Measurements from ENCODE around the gene LHFPL6.

LHFPL6 gene

DNA sequence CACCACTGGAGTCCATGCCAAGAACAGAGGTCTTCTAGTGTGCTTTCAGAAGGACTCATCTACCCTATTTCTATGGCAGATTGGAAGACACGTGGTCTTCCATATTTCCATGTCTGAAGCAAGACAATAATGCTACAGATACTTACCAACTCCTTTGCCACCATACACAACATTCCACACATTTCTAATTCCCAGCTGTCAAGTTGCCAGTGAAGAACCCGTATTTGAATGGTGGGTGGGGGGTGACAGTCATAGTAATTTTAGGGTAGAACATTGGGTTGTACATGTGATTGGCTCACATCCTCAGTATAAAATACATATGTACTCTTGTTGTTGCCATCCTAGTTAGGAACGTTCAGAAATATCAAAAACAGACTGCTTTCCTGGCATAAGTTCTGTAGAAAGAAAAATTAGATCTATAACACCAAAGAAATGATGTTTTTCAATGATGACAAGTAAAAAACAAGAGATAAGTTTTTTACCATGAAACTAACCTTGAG is 69.3 kb downstream of the LHFPL6 start:
- no CpG with 5 or more reads among the region's 3 CpGs for WGBS, 2 donors (ENCODE audit: extremely low coverage in 2 of 2, insufficient read length in 2 of 2, insufficient replicate concordance in 1 of 2)
- no peak overlapping the region for H2AFZ ChIP-seq (ENCODE audit: low read length)
- H3K27ac ChIP-seq (replicated peaks; ENCODE audit: low read length): no peak overlapping the region
- H4K8ac ChIP-seq (ENCODE audit: low read depth, low read length): no peak overlapping the region
- H4K91ac ChIP-seq (ENCODE audit: low read depth, low read length, poor library complexity): no peak overlapping the region
- H3K23ac ChIP-seq (ENCODE audit: low read depth, low read length, poor library complexity): no peak overlapping the region
- H3K4me2 ChIP-seq (ENCODE audit: insufficient read depth, low read length, poor library complexity, severe bottlenecking): no peak overlapping the region
- no peak for DNase-seq (ENCODE audit: low spot score)
- H3K4ac ChIP-seq (ENCODE audit: low read length): no peak overlapping the region
- peaks cover 6 to 7% of the 10 kb centered on the region in 2 donors for H3K4me1 ChIP-seq (ENCODE audit: control insufficient read depth in 2 of 2, insufficient read depth in 1 of 2, low read depth in 1 of 2, low read length in 2 of 2)
- no peaks in the 10 kb centered on the region for H3K79me1 ChIP-seq (ENCODE audit: low read depth, low read length)
- H3K18ac ChIP-seq (ENCODE audit: low read length): no peak overlapping the region
- H3K9me3 ChIP-seq (replicated peaks in 1 of 2; ENCODE audit: control insufficient read depth in 2 of 2, insufficient read depth in 1 of 2, low read depth in 1 of 2, low read length in 2 of 2): peaks cover 0 to 6% of the 10 kb centered on the region in 2 donors
- H3K36me3 ChIP-seq (replicated peaks in 1 of 2; ENCODE audit: control insufficient read depth in 2 of 2, insufficient read depth in 2 of 2, low read length in 2 of 2): peaks cover 0 to 23% of the 10 kb centered on the region in 2 donors
- no peak overlapping the region for H2BK120ac ChIP-seq (ENCODE audit: low read depth, low read length)
- H2BK12ac ChIP-seq (ENCODE audit: low read length): no peak overlapping the region
- H3K27me3 ChIP-seq (ENCODE audit: control insufficient read depth in 3 of 3, insufficient read depth in 3 of 3, low read depth in 1 of 3, low read length in 3 of 3): no peaks in the 10 kb centered on the region
- H3K9ac ChIP-seq (ENCODE audit: low read depth, low read length, poor library complexity): no peak overlapping the region
- H2BK15ac ChIP-seq (ENCODE audit: low read length): no peak overlapping the region
- H2BK5ac ChIP-seq (ENCODE audit: low read length): no peak overlapping the region
- no peak overlapping the region for H3K4me3 ChIP-seq (ENCODE audit: low read length in 2 of 2)
- H3K14ac ChIP-seq (ENCODE audit: low read length): no peak overlapping the region
- no peak overlapping the region for H2AK5ac ChIP-seq (ENCODE audit: low read depth, low read length)

DNA sequence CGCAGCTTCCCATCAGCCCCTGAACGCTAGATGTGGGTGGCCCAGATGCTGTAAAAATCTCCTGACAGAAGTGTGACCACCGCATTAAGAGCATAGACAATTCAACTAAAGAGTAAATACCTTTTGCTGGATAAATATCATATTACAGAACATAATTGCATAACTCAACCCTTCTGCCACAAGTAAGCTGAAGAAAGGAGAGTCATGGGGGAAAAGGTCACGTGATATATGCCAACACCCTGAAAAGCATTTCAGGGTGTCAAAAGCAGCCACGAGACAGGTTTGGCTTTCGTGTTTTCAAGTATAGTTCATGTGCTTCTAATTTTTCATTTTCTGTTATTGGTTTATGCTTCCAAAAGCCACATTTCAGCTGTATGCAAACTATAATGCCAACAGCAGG is 71.3 kb downstream of the LHFPL6 start:
- no peak overlapping the region for H2BK15ac ChIP-seq (ENCODE audit: low read length)
- no peak overlapping the region for H2BK5ac ChIP-seq (ENCODE audit: low read length)
- H3K4me3 ChIP-seq (ENCODE audit: low read length in 2 of 2): no peak overlapping the region
- no peak overlapping the region for H2AK5ac ChIP-seq (ENCODE audit: low read depth, low read length)
- no peak overlapping the region for H3K9ac ChIP-seq (ENCODE audit: low read depth, low read length, poor library complexity)
- no CpG with 5 or more reads among the region's 6 CpGs for WGBS, 2 donors (ENCODE audit: extremely low coverage in 2 of 2, insufficient read length in 2 of 2, insufficient replicate concordance in 1 of 2)
- H3K4me2 ChIP-seq (ENCODE audit: insufficient read depth, low read length, poor library complexity, severe bottlenecking): no peak overlapping the region
- no peak overlapping the region for H3K23ac ChIP-seq (ENCODE audit: low read depth, low read length, poor library complexity)
- no peaks in the 10 kb centered on the region for H3K79me1 ChIP-seq (ENCODE audit: low read depth, low read length)
- peaks cover 0 to 24% of the 10 kb centered on the region in 2 donors for H3K36me3 ChIP-seq (replicated peaks in 1 of 2; ENCODE audit: control insufficient read depth in 2 of 2, insufficient read depth in 2 of 2, low read length in 2 of 2)
- peaks cover 0 to 6% of the 10 kb centered on the region in 2 donors for H3K9me3 ChIP-seq (replicated peaks in 1 of 2; ENCODE audit: control insufficient read depth in 2 of 2, insufficient read depth in 1 of 2, low read depth in 1 of 2, low read length in 2 of 2)
- peaks cover 0 to 2% of the 10 kb centered on the region in 2 donors for H3K4me1 ChIP-seq (ENCODE audit: control insufficient read depth in 2 of 2, insufficient read depth in 1 of 2, low read depth in 1 of 2, low read length in 2 of 2)
- H3K27me3 ChIP-seq (ENCODE audit: control insufficient read depth in 3 of 3, insufficient read depth in 3 of 3, low read depth in 1 of 3, low read length in 3 of 3): no peaks in the 10 kb centered on the region
- no peak overlapping the region for H2BK120ac ChIP-seq (ENCODE audit: low read depth, low read length)
- no peak overlapping the region for H3K27ac ChIP-seq (replicated peaks; ENCODE audit: low read length)
- H3K18ac ChIP-seq (ENCODE audit: low read length): no peak overlapping the region
- no peak for DNase-seq (ENCODE audit: low spot score)
- no peak overlapping the region for H3K14ac ChIP-seq (ENCODE audit: low read length)
- no peak overlapping the region for H4K91ac ChIP-seq (ENCODE audit: low read depth, low read length, poor library complexity)
- no peak overlapping the region for H4K8ac ChIP-seq (ENCODE audit: low read depth, low read length)
- H3K4ac ChIP-seq (ENCODE audit: low read length): no peak overlapping the region
- H2AFZ ChIP-seq (ENCODE audit: low read length): no peak overlapping the region
- H2BK12ac ChIP-seq (ENCODE audit: low read length): no peak overlapping the region

DNA sequence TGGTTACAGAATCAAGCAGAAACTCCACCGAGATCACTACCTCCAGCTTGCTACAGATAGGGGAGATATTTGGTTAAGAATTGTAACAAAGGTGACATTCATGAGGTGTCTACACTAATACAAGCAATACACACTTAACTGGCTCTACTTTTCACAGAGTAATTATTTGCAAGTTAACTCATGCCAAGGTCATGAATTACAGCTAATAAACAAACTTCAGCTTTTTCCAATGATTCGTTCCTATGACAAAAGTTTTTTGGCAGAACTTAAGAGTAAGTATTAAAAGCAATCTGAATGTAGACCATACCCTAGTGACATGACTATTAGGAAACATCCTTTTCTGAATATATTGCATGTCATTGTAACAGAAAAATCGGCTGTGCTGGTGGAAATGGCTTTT is 72.1 kb downstream of the LHFPL6 start:
- Histone ChIP-seq H3K4me3 (ENCODE audit: low read length in 2 of 2) (no peak overlapping the region), H2AFZ (ENCODE audit: low read length) (no peak overlapping the region), H3K36me3 (replicated peaks in 1 of 2; ENCODE audit: control insufficient read depth in 2 of 2, insufficient read depth in 2 of 2, low read length in 2 of 2) (peaks cover 0 to 17% of the 10 kb centered on the region in 2 donors), H3K27me3 (ENCODE audit: control insufficient read depth in 3 of 3, insufficient read depth in 3 of 3, low read depth in 1 of 3, low read length in 3 of 3) (no peaks in the 10 kb centered on the region), H2BK12ac (ENCODE audit: low read length) (no peak overlapping the region), H2AK5ac (ENCODE audit: low read depth, low read length) (no peak overlapping the region), H3K23ac (ENCODE audit: low read depth, low read length, poor library complexity) (no peak overlapping the region), H3K9ac (ENCODE audit: low read depth, low read length, poor library complexity) (no peak overlapping the region), H2BK120ac (ENCODE audit: low read depth, low read length) (no peak overlapping the region), H2BK5ac (ENCODE audit: low read length) (no peak overlapping the region), H3K79me1 (ENCODE audit: low read depth, low read length) (no peaks in the 10 kb centered on the region), H4K8ac (ENCODE audit: low read depth, low read length) (no peak overlapping the region), H3K18ac (ENCODE audit: low read length) (no peak overlapping the region), H3K4me2 (ENCODE audit: insufficient read depth, low read length, poor library complexity, severe bottlenecking) (no peak overlapping the region), H2BK15ac (ENCODE audit: low read length) (no peak overlapping the region), H3K27ac (replicated peaks; ENCODE audit: low read length) (no peak overlapping the region), H3K9me3 (replicated peaks in 1 of 2; ENCODE audit: control insufficient read depth in 2 of 2, insufficient read depth in 1 of 2, low read depth in 1 of 2, low read length in 2 of 2) (peaks cover 0 to 6% of the 10 kb centered on the region in 2 donors), H4K91ac (ENCODE audit: low read depth, low read length, poor library complexity) (no peak overlapping the region), H3K14ac (ENCODE audit: low read length) (no peak overlapping the region), H3K4ac (ENCODE audit: low read length) (no peak overlapping the region), H3K4me1 (ENCODE audit: control insufficient read depth in 2 of 2, insufficient read depth in 1 of 2, low read depth in 1 of 2, low read length in 2 of 2) (no peaks in the 10 kb centered on the region)
- DNase-seq (ENCODE audit: low spot score): no peak
- no CpG with 5 or more reads among the region's 3 CpGs for WGBS, 2 donors (ENCODE audit: extremely low coverage in 2 of 2, insufficient read length in 2 of 2, insufficient replicate concordance in 1 of 2)

DNA sequence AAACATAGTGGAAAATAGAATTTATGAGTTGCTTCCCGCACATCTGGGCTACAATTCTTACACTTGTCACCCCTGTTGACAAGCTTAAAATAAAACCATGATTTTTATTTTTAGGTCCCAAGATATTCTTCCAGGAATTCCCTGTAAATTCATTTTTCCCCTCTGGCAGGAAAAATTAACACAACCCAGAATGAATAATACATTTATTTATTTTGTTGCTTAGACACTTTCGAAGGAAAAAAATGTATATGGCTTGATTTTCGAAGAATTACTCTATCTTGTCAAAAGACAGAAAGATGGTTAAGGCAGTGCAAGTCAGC is 74.4 kb downstream of the LHFPL6 start:
- H2AK5ac ChIP-seq (ENCODE audit: low read depth, low read length): no peak overlapping the region
- no peak for DNase-seq (ENCODE audit: low spot score)
- H2BK5ac ChIP-seq (ENCODE audit: low read length): no peak overlapping the region
- no peak overlapping the region for H2AFZ ChIP-seq (ENCODE audit: low read length)
- no peak overlapping the region for H2BK12ac ChIP-seq (ENCODE audit: low read length)
- no peak overlapping the region for H4K8ac ChIP-seq (ENCODE audit: low read depth, low read length)
- no peak overlapping the region for H3K4ac ChIP-seq (ENCODE audit: low read length)
- no peaks in the 10 kb centered on the region for H3K27me3 ChIP-seq (ENCODE audit: control insufficient read depth in 3 of 3, insufficient read depth in 3 of 3, low read depth in 1 of 3, low read length in 3 of 3)
- no peak overlapping the region for H3K18ac ChIP-seq (ENCODE audit: low read length)
- H4K91ac ChIP-seq (ENCODE audit: low read depth, low read length, poor library complexity): no peak overlapping the region
- no peaks in the 10 kb centered on the region for H3K79me1 ChIP-seq (ENCODE audit: low read depth, low read length)
- no peak overlapping the region for H3K27ac ChIP-seq (replicated peaks; ENCODE audit: low read length)
- H2BK15ac ChIP-seq (ENCODE audit: low read length): no peak overlapping the region
- no peak overlapping the region for H3K14ac ChIP-seq (ENCODE audit: low read length)
- H3K9ac ChIP-seq (ENCODE audit: low read depth, low read length, poor library complexity): no peak overlapping the region
- no peaks in the 10 kb centered on the region for H3K4me1 ChIP-seq (ENCODE audit: control insufficient read depth in 2 of 2, insufficient read depth in 1 of 2, low read depth in 1 of 2, low read length in 2 of 2)
- no peak overlapping the region for H3K4me3 ChIP-seq (ENCODE audit: low read length in 2 of 2)
- no peak overlapping the region for H3K4me2 ChIP-seq (ENCODE audit: insufficient read depth, low read length, poor library complexity, severe bottlenecking)
- no CpG with 5 or more reads among the region's 3 CpGs for WGBS, 2 donors (ENCODE audit: extremely low coverage in 2 of 2, insufficient read length in 2 of 2, insufficient replicate concordance in 1 of 2)
- H3K23ac ChIP-seq (ENCODE audit: low read depth, low read length, poor library complexity): no peak overlapping the region
- peaks cover 0 to 4% of the 10 kb centered on the region in 2 donors for H3K9me3 ChIP-seq (replicated peaks in 1 of 2; ENCODE audit: control insufficient read depth in 2 of 2, insufficient read depth in 1 of 2, low read depth in 1 of 2, low read length in 2 of 2)
- peaks cover 0 to 7% of the 10 kb centered on the region in 2 donors for H3K36me3 ChIP-seq (replicated peaks in 1 of 2; ENCODE audit: control insufficient read depth in 2 of 2, insufficient read depth in 2 of 2, low read length in 2 of 2)
- no peak overlapping the region for H2BK120ac ChIP-seq (ENCODE audit: low read depth, low read length)

Measured in neuronal stem cell (in vitro differentiated cells).